GM12878 (cell line): Measurements from ENCODE around the gene ALG2. TPM values are rescaled to one million over a fixed set of nuclear protein-coding genes. Genes with fewer than 3 reads are reported as not detected.
A peak's percentile ranks its signal among the peaks of the same experiment; 100 is the strongest.

Experiments used
- ATAC-seq: fragments of 200-7000 bp; cut with Tn5 transposase; 3 replicates; pipeline ENCODE4 v1.9.1; 2020; ENCODE audit warnings: mild to moderate bottlenecking, moderate library complexity
- BruUV-seq: library from RNA; stranded (reverse); fragments of 400-500 nt; replicated peaks from 2 replicates; lab custom pipeline; 2021; lab: Mats Ljungman, UMichigan
- CTCF ChIA-PET: fragments of 300-600 bp; sonication (Branson Sonifier 250); formaldehyde crosslinking; extraction: SDS; loops from one replicate; lab custom pipeline; 2021; ENCODE audit warnings: inconsistent platforms; lab: Yijun Ruan, JAX
- POLR2A ChIA-PET: fragments of 350-600 bp; formaldehyde crosslinking; extraction: SDS; loops from one replicate; lab custom pipeline; 2021; ENCODE audit warnings: inconsistent platforms; lab: Charles Lee
- RAD21 ChIA-PET: fragments of 300-600 bp; sonication (Branson Sonifier 250); formaldehyde crosslinking; loops from one replicate; lab custom pipeline; 2023; ENCODE audit warnings: antibody characterized with exemption; ENCODE audit not compliant: unreplicated experiment; lab: Charles Lee
- SMC1A ChIA-PET: fragments of 300-600 bp; sonication (Branson Sonifier 250); formaldehyde crosslinking; loops from one replicate; lab custom pipeline; 2023; ENCODE audit not compliant: unreplicated experiment, uncharacterized antibody; lab: Charles Lee
- DNase-seq: peaks from one replicate; pipeline ENCODE4 v3.0.0-alpha.2; 2011; ENCODE audit warnings: low read depth, low spot score
- FAIRE-seq: peaks from 3 replicates; lab custom pipeline; 2011; peaks lifted over from hg19 to GRCh38; lab: Jason Lieb, UNC
- H2AFZ ChIP-seq: 2 replicates; pipeline ENCODE4 v1.6.0; 2011; ENCODE audit warnings: low read depth, low read length, control low read depth; ENCODE audit not compliant: control insufficient read depth
- H3K27ac ChIP-seq: 2 replicates; pipeline ENCODE4 v1.5.1; 2011; ENCODE audit warnings: control low read depth; ENCODE audit not compliant: control insufficient read depth, insufficient read depth
- H3K27me3 ChIP-seq, 2 experiments: replicated peaks in 1 of 2; 2 replicates each; pipeline versions ENCODE4 v1.6.0 to v1.6.1; 2011; ENCODE audit warnings: low read length in 1 of 2; ENCODE audit not compliant: control insufficient read depth in 2 of 2, insufficient read depth in 2 of 2
- H3K36me3 ChIP-seq, 2 experiments: 2 replicates each; pipeline ENCODE4 v1.5.1; 2011; ENCODE audit warnings: low read length in 1 of 2; ENCODE audit not compliant: control insufficient read depth in 2 of 2, insufficient read depth in 2 of 2
- H3K4me1 ChIP-seq: 2 replicates; pipeline ENCODE4 v1.6.1; 2011; ENCODE audit warnings: mild to moderate bottlenecking, low read length, moderate library complexity, mixed read lengths; ENCODE audit not compliant: control insufficient read depth, insufficient read depth
- H3K4me2 ChIP-seq: 2 replicates; pipeline ENCODE4 v1.6.0; 2011; ENCODE audit warnings: control low read depth; ENCODE audit not compliant: control insufficient read depth, insufficient read depth
- H3K4me3 ChIP-seq: fragments of 200-600 bp; sonication (generic); 2 replicates; pipeline ENCODE4 v1.5.1; 2016
- H3K79me2 ChIP-seq: 2 replicates; pipeline ENCODE4 v1.6.0; 2011; ENCODE audit warnings: low read length; ENCODE audit not compliant: control insufficient read depth, insufficient read depth
- H3K9ac ChIP-seq: 2 replicates; pipeline ENCODE4 v1.8.0; 2011; ENCODE audit warnings: low read length, control low read depth, mixed read lengths; ENCODE audit not compliant: control insufficient read depth, insufficient read depth
- H3K9me3 ChIP-seq: replicated peaks from 3 replicates; pipeline ENCODE4 v1.5.1; 2011; ENCODE audit warnings: mild to moderate bottlenecking, low read length; ENCODE audit not compliant: control insufficient read depth, insufficient read depth
- H4K20me1 ChIP-seq: 2 replicates; pipeline ENCODE4 v1.6.0; 2011; ENCODE audit not compliant: control insufficient read depth, insufficient read depth
- BMI1 ChIP-seq: fragments of 450-650 bp; IDR thresholded peaks from 2 replicates; pipeline ENCODE4 v1.6.1; 2016; ENCODE audit warnings: mild to moderate bottlenecking, moderate library complexity, borderline replicate concordance
- CEBPB ChIP-seq, 2 experiments: fragments of 150-350 bp in 1 of 2; IDR thresholded peaks; 2 replicates each; pipeline ENCODE4 v1.6.1; 2012 to 2014; ENCODE audit warnings: low read depth in 2 of 2, low read length in 2 of 2, borderline replicate concordance in 1 of 2, inconsistent platforms in 1 of 2
- CHD4 ChIP-seq: fragments of 200-600 bp; sonication (generic); IDR thresholded peaks from 2 replicates; pipeline ENCODE4 v1.6.1; 2016; ENCODE audit warnings: mild to moderate bottlenecking
- DPF2 ChIP-seq: fragments of 450-650 bp; IDR thresholded peaks from 2 replicates; pipeline ENCODE4 v1.6.1; 2017; ENCODE audit warnings: mild to moderate bottlenecking
- E2F4 ChIP-seq: IDR thresholded peaks from 2 replicates; pipeline ENCODE4 v1.6.1; 2012; ENCODE audit warnings: low read depth, low read length, improper control_type of control experiment
- ELK1 ChIP-seq: IDR thresholded peaks from 2 replicates; pipeline ENCODE4 v1.6.1; 2012; ENCODE audit warnings: low read depth, low read length, improper control_type of control experiment
- ETV6 ChIP-seq, 2 experiments: fragments of 450-650 bp in 1 of 2; IDR thresholded peaks in 1 of 2; conservative IDR thresholded peaks in 1 of 2; 2 replicates each; pipeline ENCODE4 v1.6.1; 2014; ENCODE audit warnings: antibody characterized with exemption in 1 of 2, borderline replicate concordance in 1 of 2, low read depth in 1 of 2, mild to moderate bottlenecking in 1 of 2, moderate library complexity in 1 of 2
- LARP7 ChIP-seq: fragments of 450-650 bp; IDR thresholded peaks from 2 replicates; pipeline ENCODE4 v1.6.1; 2017; ENCODE audit warnings: mild to moderate bottlenecking
- NBN ChIP-seq: fragments of 450-650 bp; IDR thresholded peaks from 2 replicates; pipeline ENCODE4 v1.6.1; 2016
- POU2F2 ChIP-seq: IDR thresholded peaks from 3 replicates; pipeline ENCODE4 v1.6.1; 2011; ENCODE audit warnings: low read depth, mild to moderate bottlenecking, low read length, borderline replicate concordance
- SP1 ChIP-seq: IDR thresholded peaks from one replicate; pipeline ENCODE4 v1.6.1; 2011; ENCODE audit warnings: low read depth, low read length
- ZNF217 ChIP-seq: fragments of 450-650 bp; IDR thresholded peaks from 2 replicates; pipeline ENCODE4 v1.6.1; 2017; ENCODE audit warnings: antibody characterized with exemption, mild to moderate bottlenecking
- WGBS: methylation state at CpG from one replicate; pipeline ENCODE4 v1.1.6; 2016; ENCODE audit warnings: low lambda C conversion rate; ENCODE audit not compliant: insufficient replicate concordance, insufficient coverage; ENCODE audit errors: missing lambda C conversion rate; 5-methylcytosine and 5-hydroxymethylcytosine counted together
- in situ Hi-C: fragments of 300-500 bp; cut with MboI; formaldehyde crosslinking; loops from 9 replicates; pipeline ENCODE4 v1.14.3; 2018; ENCODE audit warnings: mixed read lengths
- intact Hi-C: fragments of 100-400 bp; cut with micrococcal nuclease; formaldehyde crosslinking; loops from one replicate; pipeline ENCODE4 v1.14.2; 2022; ENCODE audit not compliant: unreplicated experiment
- polyA plus RNA-seq, 11 experiments: library from polyadenylated mRNA; depleted of rRNA in 4 of 11; unstranded in 6 of 11; stranded (reverse) in 5 of 11; fragments of >200 nt; fragmentation: Nextera tagmentation in 4 of 11; fragmentation: Illumina TruSeq in 1 of 11; extraction: Ambion mirVana in 4 of 11; extraction: Trizol in 1 of 11; gene quantifications; 1 replicate in 1 of 11; 2 replicates in 10 of 11; pipeline versions ENCODE4 v1.2.1 to v1.2.3, GENCODE V29; 2011 to 2016; ENCODE audit warnings: inconsistent platforms in 2 of 11, missing spikeins in 2 of 11, low read depth in 1 of 11
- total RNA-seq, 4 experiments: library from RNA; depleted of rRNA in 3 of 4; stranded (reverse); fragments of >200 nt in 3 of 4; fragmentation: Illumina TruSeq in 1 of 4; extraction: Trizol in 1 of 4; gene quantifications; 2 replicates each; pipeline versions ENCODE4 v1.2.1 to v1.2.3, GENCODE V29; 2013 to 2021

Gene ALG2
- total and polyA plus RNA-seq, 10 of the 15 experiments (the other 5 are each of a cell fraction or from before 2014, with no cell fraction given) = 8.8 to 52.5 (median 38.6) TPM

GRCh38 chr9:99235069-99235468 lies 13.3 kb upstream of the ALG2 start (continued):
- TF ChIP-seq E2F4 = no peak
- no peak for TF ChIP-seq ELK1
- TF ChIP-seq CEBPB (IDR thresholded peaks at IDR 0.05; ENCODE audit: borderline replicate concordance in 1 of 2, low read depth in 2 of 2, low read length in 2 of 2) = no peak
- no peak for TF ChIP-seq DPF2
- no peak for TF ChIP-seq ZNF217

GRCh38 chr9:99234618-99235017 lies 12.9 kb upstream of the ALG2 start:
- peak overlapping the region; percentile 7; the same call in 1 of the 2 replicates for H3K9ac ChIP-seq
- 97% methylated on average over 2 of the region's 2 CpGs for WGBS
- peak overlapping the region; percentile 88; the same call in 1 of the 2 replicates for H3K4me2 ChIP-seq
- intact Hi-C loops (loop anchor here (5.0 kb wide), 1 partner anchor 52 kb away; no protein-coding TSS in a partner anchor), in situ Hi-C loops (no loop called here)
- peaks cover 0 to 9% of the 10 kb centered on the region in 2 experiments; a peak in 2 of 4 replicates for H3K36me3 ChIP-seq
- ATAC-seq = no peak
- ChIA-PET SMC1A (interaction anchor here (0.5 to 9.0 kb wide), 17 partner anchors 9 to 340 kb away, joined by 3 to 143 read pairs (median 4); no protein-coding TSS in a partner anchor), POLR2A (interaction anchor here (1.6 to 5.6 kb wide), 6 partner anchors 11 to 71 kb away, joined by 5 to 51 read pairs (median 7); partner anchors contain the start of genes ALG2 and SEC61B), CTCF (interaction anchor here (0.6 to 6.3 kb wide), 12 partner anchors 12 to 586 kb away, joined by 3 to 160 read pairs (median 30); partner anchors contain the start of genes ALG2 and SEC61B), RAD21 (interaction anchor here (0.8 to 7.5 kb wide), 11 partner anchors 11 to 1088 kb away, joined by 3 to 98 read pairs (median 14); partner anchors contain the start of genes ALG2 and SEC61B)
- H2AFZ ChIP-seq = no peak overlapping the region
- H3K79me2 ChIP-seq = no peaks in the 10 kb centered on the region; the same call in 1 of the 2 replicates
- H3K4me3 ChIP-seq = no peak overlapping the region; the same call in 1 of the 2 replicates
- H4K20me1 ChIP-seq = no peaks in the 10 kb centered on the region
- no peak for FAIRE-seq
- no peaks in the 10 kb centered on the region for H3K27me3 ChIP-seq
- no peak for DNase-seq
- peaks cover 7% of the 10 kb centered on the region; the same call in 2 of the 3 replicates for H3K9me3 ChIP-seq
- H3K4me1 ChIP-seq = peaks cover 37% of the 10 kb centered on the region
- H3K27ac ChIP-seq = peak overlapping the region; percentile 94
- TF ChIP-seq POU2F2 (no peak), DPF2 (no peak), BMI1 (no peak), CHD4 (no peak), LARP7 (no peak), NBN (no peak), SP1 (no peak), ETV6 (conservative IDR thresholded peaks at IDR 0.05 in 1 of 2, IDR thresholded peaks at IDR 0.05 in 1 of 2; ENCODE audit: borderline replicate concordance in 1 of 2, low read depth in 1 of 2) (no peak)
- BruUV-seq = no TSS peak
